HepG2 (cell line): Measurements from ENCODE around the gene RRBP1. TPM values are rescaled to one million over a fixed set of nuclear protein-coding genes. Genes with fewer than 3 reads are reported as not detected.

Experiments used
- AGO2 ChIP-seq: fragments of 200-400 bp; formaldehyde crosslinking; optimal IDR thresholded peaks from 2 replicates; pipeline ENCODE3; 2017; ENCODE audit warnings: mild to moderate bottlenecking, low read depth, low read length, moderate library complexity
- AHDC1 ChIP-seq: sonication (generic); formaldehyde crosslinking; IDR thresholded peaks from 2 replicates; pipeline ENCODE4 v1.5.1; 2020; ENCODE audit warnings: mild to moderate bottlenecking, missing genetic modification reagents, borderline replicate concordance
- EP300 ChIP-seq, 3 experiments: sonication (generic) in 1 of 3; formaldehyde crosslinking in 1 of 3; IDR thresholded peaks; 2 replicates each; pipeline versions ENCODE4 v1.5.1 to v1.6.1; 2011 to 2020; ENCODE audit warnings: low read depth in 2 of 3, low read length in 2 of 3, borderline replicate concordance in 1 of 3, improper control_type of control experiment in 1 of 3, mild to moderate bottlenecking in 1 of 3, missing genetic modification reagents in 1 of 3, moderate library complexity in 1 of 3
- NAIF1 ChIP-seq: sonication (generic); formaldehyde crosslinking; IDR thresholded peaks from 2 replicates; pipeline ENCODE4 v1.5.0; 2020; ENCODE audit warnings: mild to moderate bottlenecking, missing genetic modification reagents, borderline replicate concordance
- NBN ChIP-seq: fragments of 450-650 bp; conservative IDR thresholded peaks from 2 replicates; pipeline ENCODE4 v1.6.1; 2017
- NR2F2 ChIP-seq: IDR thresholded peaks from 2 replicates; pipeline ENCODE4 v1.6.1; 2012; ENCODE audit warnings: low read depth, inconsistent platforms, borderline replicate concordance
- ZFP36 ChIP-seq: fragments of 150-350 bp; IDR thresholded peaks from 2 replicates; pipeline ENCODE4 v1.6.1; 2018; ENCODE audit warnings: borderline replicate concordance, low read length, low read depth; ENCODE audit not compliant: partially characterized antibody
- ZNF207 ChIP-seq: fragments of 450-650 bp; IDR thresholded peaks from 2 replicates; pipeline ENCODE4 v1.6.1; 2016; ENCODE audit warnings: antibody characterized with exemption, borderline replicate concordance
- ZNF317 ChIP-seq: sonication (generic); formaldehyde crosslinking; IDR thresholded peaks from 2 replicates; pipeline ENCODE4 v1.5.0; 2020; ENCODE audit warnings: mild to moderate bottlenecking, missing genetic modification reagents
- ZNF451 ChIP-seq: sonication (generic); formaldehyde crosslinking; IDR thresholded peaks from 2 replicates; pipeline ENCODE4 v1.5.0; 2020; ENCODE audit warnings: mild to moderate bottlenecking, missing genetic modification reagents
- ZNF460 ChIP-seq: sonication (generic); formaldehyde crosslinking; IDR thresholded peaks from 2 replicates; pipeline ENCODE4 v1.5.1; 2020; ENCODE audit warnings: missing genetic modification reagents, mild to moderate bottlenecking, borderline replicate concordance
- ZNF503 ChIP-seq: sonication (generic); formaldehyde crosslinking; IDR thresholded peaks from 2 replicates; pipeline ENCODE4 v1.4.0; 2020; ENCODE audit warnings: missing genetic modification reagents
- ZNF816 ChIP-seq: sonication (generic); formaldehyde crosslinking; IDR thresholded peaks from 2 replicates; pipeline ENCODE4 v1.8.0; 2022; ENCODE audit warnings: missing genetic modification reagents, mild to moderate bottlenecking, borderline replicate concordance
- polyA plus RNA-seq, 8 experiments: library from polyadenylated mRNA; depleted of rRNA in 3 of 8; stranded (reverse) in 7 of 8; unstranded in 1 of 8; fragments of >200 nt; fragmentation: Illumina TruSeq in 4 of 8; extraction: Trizol in 4 of 8; gene quantifications; 2 replicates each; pipeline versions ENCODE4 v1.2.1 to v1.2.3, GENCODE V29; 2011 to 2016; ENCODE audit warnings: low read depth in 4 of 8, missing spikeins in 1 of 8, mixed read lengths in 1 of 8; ENCODE audit not compliant: insufficient read depth in 1 of 8
- total RNA-seq, 5 experiments: library from RNA; depleted of rRNA; stranded (reverse); fragments of >200 nt; fragmentation: Illumina TruSeq; extraction: Trizol; gene quantifications; 2 replicates each; pipeline ENCODE4 v1.2.3, GENCODE V29; 2016; ENCODE audit warnings: low read depth in 1 of 5
- TF ChIP-seq, protein P1 (sequence below): IDR thresholded peaks from 2 replicates; pipeline ENCODE4 v1.6.1; 2016; ENCODE audit warnings: mild to moderate bottlenecking
- TF ChIP-seq, protein P2 (sequence below): IDR thresholded peaks from 2 replicates; pipeline ENCODE4 v1.6.1; 2016; ENCODE audit warnings: low read depth, control low read depth
- TF ChIP-seq, protein P3 (sequence below): IDR thresholded peaks from 2 replicates; pipeline ENCODE4 v1.6.1; 2016; ENCODE audit warnings: missing biosample characterization, missing genetic modification reagents, low read depth

RRBP1 gene
- total and polyA plus RNA-seq, 2 of the 13 experiments (the other 11 are each of a cell fraction or from before 2014, with no cell fraction given): 150 to 222 TPM

GRCh38 chr20:17721802-17722486, 39.9 kb upstream of the RRBP1 start (continued):
- TF ChIP-seq AHDC1 (CRISPR knock-in tag) (peak; percentile 96; the same call in 1 of the 2 replicates), ZNF207 (no peak), ZNF317 (CRISPR knock-in tag) (peak; percentile 94), EP300 (IDR thresholded peaks at IDR 0.05; ENCODE audit: low read depth in 2 of 2, low read length in 2 of 2) (peak; percentile 99; a peak in 3 of 4 replicates), EP300 (CRISPR knock-in tag; IDR thresholded peaks at IDR 0.05; ENCODE audit: borderline replicate concordance) (peak; percentile 99), ZNF503 (CRISPR knock-in tag) (peak; percentile 100), NBN (no peak), ZNF451 (CRISPR knock-in tag) (peak; percentile 54; the same call in 1 of the 2 replicates), NR2F2 (peak; percentile 100), ZNF460 (CRISPR knock-in tag) (no peak), NAIF1 (CRISPR knock-in tag) (no peak), ZFP36 (peak; percentile 68), ZNF816 (no peak; the same call in 1 of the 2 replicates), AGO2 (no peak)
- TF ChIP-seq, protein P1, sequence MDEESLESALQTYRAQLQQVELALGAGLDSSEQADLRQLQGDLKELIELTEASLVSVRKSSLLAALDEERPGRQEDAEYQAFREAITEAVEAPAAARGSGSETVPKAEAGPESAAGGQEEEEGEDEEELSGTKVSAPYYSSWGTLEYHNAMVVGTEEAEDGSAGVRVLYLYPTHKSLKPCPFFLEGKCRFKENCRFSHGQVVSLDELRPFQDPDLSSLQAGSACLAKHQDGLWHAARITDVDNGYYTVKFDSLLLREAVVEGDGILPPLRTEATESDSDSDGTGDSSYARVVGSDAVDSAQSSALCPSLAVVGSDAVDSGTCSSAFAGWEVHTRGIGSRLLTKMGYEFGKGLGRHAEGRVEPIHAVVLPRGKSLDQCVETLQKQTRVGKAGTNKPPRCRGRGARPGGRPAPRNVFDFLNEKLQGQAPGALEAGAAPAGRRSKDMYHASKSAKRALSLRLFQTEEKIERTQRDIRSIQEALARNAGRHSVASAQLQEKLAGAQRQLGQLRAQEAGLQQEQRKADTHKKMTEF (CRISPR knock-in tag): peak; percentile 98
- TF ChIP-seq, protein P2, sequence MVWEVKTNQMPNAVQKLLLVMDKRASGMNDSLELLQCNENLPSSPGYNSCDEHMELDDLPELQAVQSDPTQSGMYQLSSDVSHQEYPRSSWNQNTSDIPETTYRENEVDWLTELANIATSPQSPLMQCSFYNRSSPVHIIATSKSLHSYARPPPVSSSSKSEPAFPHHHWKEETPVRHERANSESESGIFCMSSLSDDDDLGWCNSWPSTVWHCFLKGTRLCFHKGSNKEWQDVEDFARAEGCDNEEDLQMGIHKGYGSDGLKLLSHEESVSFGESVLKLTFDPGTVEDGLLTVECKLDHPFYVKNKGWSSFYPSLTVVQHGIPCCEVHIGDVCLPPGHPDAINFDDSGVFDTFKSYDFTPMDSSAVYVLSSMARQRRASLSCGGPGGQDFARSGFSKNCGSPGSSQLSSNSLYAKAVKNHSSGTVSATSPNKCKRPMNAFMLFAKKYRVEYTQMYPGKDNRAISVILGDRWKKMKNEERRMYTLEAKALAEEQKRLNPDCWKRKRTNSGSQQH: no peak
- TF ChIP-seq, protein P3, sequence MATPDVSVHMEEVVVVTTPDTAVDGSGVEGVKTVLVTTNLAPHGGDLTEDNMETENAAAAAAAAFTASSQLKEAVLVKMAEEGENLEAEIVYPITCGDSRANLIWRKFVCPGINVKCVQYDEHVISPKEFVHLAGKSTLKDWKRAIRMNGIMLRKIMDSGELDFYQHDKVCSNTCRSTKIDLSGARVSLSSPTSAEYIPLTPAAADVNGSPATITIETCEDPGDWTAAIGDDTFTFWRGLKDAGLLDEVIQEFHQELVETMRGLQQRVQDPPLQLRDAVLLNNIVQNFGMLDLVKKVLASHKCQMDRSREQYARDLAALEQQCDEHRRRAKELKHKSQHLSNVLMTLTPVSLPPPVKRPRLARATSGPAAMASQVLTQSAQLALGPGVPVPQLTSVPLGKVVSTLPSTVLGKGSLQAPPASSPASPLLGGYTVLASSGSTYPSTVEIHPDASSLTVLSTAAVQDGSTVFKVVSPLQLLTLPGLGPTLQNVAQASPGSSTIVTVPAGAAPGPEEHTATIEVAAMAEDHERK (CRISPR knock-in tag): no peak
